ENCODE data around the gene KLHL25. TPM values are rescaled to one million over a fixed set of nuclear protein-coding genes. Genes with fewer than 3 reads are reported as not detected.

The KLHL25 gene
- total RNA-seq, 1 donor from 2014 or later = 16.4 TPM

DNA sequence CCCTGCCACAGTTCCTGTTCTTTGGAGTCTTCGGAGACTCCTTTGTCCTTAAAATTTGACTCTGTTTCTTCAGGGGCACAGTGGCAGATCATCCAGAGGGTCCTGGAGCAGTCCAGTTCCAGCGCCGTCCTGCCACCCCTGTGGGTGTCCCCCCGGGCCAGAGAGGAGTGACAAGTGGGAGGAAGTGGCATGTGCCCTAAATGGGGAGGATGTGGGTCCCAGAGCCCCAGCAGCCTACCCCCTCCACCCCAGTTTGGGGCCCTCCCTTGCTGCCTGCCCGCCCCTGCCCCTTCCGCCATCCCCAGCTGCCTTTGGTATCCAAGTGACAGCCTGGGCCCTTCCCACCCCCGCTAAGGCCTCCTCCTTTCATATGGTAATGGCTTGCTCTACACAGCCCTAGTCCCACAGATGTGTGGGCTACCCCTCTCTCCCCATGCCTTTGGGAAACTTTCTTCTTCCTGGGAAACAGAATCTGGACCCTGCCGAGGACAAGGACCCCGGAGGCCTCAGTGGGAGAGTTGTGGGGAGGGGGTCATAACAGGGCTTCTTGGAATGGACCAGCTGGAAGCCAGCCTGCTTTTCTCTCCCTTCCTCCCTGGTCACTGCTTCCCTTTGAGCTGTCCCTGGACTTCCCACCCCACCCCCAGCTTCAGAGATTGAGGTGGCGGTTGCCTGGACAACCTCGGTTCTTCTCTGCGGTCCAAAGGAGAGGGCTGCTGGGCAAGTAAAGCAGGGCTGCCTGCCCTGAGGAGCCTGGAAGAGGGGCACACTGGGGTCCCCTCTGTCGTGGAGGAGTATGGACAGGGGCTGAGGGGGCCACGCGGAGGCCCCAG is 43.2 kb downstream of the KLHL25 start:
- TF ChIP-seq, protein P1, sequence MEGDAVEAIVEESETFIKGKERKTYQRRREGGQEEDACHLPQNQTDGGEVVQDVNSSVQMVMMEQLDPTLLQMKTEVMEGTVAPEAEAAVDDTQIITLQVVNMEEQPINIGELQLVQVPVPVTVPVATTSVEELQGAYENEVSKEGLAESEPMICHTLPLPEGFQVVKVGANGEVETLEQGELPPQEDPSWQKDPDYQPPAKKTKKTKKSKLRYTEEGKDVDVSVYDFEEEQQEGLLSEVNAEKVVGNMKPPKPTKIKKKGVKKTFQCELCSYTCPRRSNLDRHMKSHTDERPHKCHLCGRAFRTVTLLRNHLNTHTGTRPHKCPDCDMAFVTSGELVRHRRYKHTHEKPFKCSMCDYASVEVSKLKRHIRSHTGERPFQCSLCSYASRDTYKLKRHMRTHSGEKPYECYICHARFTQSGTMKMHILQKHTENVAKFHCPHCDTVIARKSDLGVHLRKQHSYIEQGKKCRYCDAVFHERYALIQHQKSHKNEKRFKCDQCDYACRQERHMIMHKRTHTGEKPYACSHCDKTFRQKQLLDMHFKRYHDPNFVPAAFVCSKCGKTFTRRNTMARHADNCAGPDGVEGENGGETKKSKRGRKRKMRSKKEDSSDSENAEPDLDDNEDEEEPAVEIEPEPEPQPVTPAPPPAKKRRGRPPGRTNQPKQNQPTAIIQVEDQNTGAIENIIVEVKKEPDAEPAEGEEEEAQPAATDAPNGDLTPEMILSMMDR (IDR thresholded peaks at IDR 0.05; ENCODE audit: unreplicated experiment) = no peak
- Mint-ChIP-seq H3K9me3 (ENCODE audit: low read depth) (no peaks in the 10 kb centered on the region), H3K4me3 (ENCODE audit: low read depth) (no peak overlapping the region), H3K36me3 (ENCODE audit: insufficient read depth) (peaks cover 18% of the 10 kb centered on the region), H3K27ac (peak overlapping the region; percentile 41), H3K27me3 (no peaks in the 10 kb centered on the region), H3K4me1 (ENCODE audit: low read depth) (peaks cover 4% of the 10 kb centered on the region)
- DNase-seq (ENCODE audit: low spot score, unreplicated experiment) = no peak

DNA sequence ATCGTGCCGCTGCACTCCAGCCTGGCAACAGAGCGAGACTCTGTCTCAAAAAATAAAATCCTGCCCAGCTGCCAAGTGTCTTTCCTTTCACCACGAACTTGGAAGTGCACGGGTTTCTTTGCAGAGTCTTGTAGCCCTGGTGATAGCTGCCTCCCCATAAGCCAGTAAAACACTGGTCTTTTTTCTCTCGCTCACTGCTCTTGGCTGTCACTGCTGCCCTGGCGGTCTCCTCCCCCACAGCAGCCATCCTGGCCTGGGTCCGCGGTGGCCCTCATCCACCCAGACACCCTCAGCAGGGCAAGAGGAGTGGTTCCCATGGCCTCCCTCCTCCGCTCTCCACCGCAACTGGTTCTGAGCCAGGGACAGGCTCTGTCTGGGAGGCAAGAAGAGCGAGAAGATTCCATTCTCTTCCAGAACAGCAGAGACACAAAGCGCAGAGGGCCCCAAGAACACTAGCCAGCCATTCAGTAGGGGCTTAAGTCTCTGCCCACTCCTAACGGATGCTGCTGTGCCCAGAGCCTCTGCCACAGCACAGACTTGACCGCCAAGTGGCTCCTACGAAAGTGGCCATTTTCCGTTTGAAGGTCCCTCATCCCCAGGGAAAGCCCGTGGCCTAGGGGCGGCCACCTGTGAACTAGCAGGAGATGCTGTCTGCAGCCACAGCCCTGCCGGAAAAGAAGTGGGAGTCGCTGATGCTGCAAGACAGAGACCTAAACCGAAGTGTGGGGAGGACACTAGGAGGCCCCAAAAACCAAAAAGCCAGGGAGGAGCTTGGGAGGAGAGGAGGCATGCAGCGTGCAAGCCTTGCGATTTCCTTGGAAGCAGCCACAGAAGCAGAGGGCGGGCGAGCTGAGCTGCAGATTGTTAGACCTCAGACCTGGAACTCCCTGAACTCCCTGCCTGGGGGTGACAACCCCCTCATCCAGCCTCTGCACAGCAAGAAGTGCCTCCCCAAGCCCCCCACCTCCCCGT is 44.1 kb downstream of the KLHL25 start:
- Mint-ChIP-seq H3K36me3 (ENCODE audit: insufficient read depth) (peaks cover 24% of the 10 kb centered on the region), H3K27me3 (no peaks in the 10 kb centered on the region), H3K27ac (peak overlapping the region; percentile 29), H3K4me1 (ENCODE audit: low read depth) (peaks cover 4% of the 10 kb centered on the region), H3K4me3 (ENCODE audit: low read depth) (no peak overlapping the region), H3K9me3 (ENCODE audit: low read depth) (no peaks in the 10 kb centered on the region)
- no peak for DNase-seq (ENCODE audit: low spot score, unreplicated experiment)
- TF ChIP-seq, protein P1 (IDR thresholded peaks at IDR 0.05; ENCODE audit: unreplicated experiment) = no peak

DNA sequence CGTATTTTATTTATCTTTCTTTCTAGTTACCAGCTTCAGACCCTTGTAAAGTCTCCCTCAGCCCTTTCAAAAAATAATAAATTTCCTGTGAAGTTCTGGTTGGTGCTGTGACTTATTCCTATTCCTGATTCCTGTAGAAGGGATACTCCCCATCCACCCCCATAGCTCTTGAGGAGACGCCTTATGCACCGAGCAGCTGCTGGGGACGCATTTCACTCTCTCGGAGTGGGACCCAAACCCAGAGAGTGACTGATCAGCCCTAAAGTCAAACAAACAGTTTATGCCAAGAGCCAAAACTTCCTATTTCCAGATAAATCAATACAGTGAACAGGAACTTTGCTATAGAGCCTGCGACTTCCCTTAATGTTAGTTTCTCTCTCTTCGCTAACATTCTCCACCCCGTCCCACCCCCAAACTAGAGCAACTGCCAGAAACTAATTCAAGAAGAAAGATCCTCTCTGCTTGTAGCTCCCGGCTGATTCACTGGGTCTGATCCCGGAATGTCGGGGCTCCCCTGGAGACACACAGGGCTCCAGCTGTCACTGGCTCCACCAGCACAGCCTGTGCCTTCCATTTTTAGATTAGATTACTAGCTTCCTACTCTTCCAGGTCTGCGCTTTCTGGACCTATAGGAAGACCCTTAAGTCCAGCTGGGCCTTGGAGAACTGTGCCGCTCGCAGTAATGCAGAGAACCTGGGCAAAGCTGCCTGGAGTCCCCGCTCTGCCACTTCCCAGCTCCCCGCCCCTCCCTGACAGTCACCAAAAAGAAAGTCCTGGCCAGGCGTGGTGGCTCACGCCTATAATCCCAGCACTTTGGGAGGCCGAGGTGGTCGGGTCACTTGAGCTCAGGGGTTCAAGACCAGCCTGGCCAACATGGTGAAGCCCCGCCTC is 45.2 kb downstream of the KLHL25 start:
- DNase-seq (ENCODE audit: low spot score, unreplicated experiment) = no peak
- H3K4me1 Mint-ChIP-seq (ENCODE audit: low read depth) = peaks cover 4% of the 10 kb centered on the region
- TF ChIP-seq, protein P1 (IDR thresholded peaks at IDR 0.05; ENCODE audit: unreplicated experiment) = no peak

DNA sequence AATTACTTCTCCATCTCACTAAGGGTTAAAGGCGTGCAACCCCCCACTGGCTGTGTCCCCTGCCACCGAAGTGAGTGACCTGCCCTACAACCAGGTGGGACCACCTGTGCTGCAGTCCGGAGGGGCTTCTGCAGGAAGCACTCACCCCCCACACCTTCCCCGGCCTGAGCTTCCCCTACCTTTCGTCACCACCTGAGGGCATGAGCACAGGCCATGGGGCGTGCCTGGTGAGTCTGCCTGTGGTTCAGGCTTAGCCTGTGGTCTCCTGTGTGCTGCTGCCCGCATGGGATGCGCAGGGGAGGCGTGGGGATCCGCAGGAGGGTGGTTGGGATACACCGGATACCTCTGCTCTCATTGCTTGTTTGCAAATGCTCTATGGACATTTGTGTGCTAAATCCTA is 46.0 kb downstream of the KLHL25 start:
- no peak for DNase-seq (ENCODE audit: low spot score, unreplicated experiment)
- Mint-ChIP-seq H3K36me3 (ENCODE audit: insufficient read depth) (peaks cover 23% of the 10 kb centered on the region), H3K27ac (peak overlapping the region; percentile 83)

More for the DNA sequence above, 45.2 kb downstream of the KLHL25 start:
- no peaks in the 10 kb centered on the region for H3K27me3 Mint-ChIP-seq
- peak overlapping the region; percentile 60 for H3K27ac Mint-ChIP-seq
- H3K9me3 Mint-ChIP-seq (ENCODE audit: low read depth) = no peaks in the 10 kb centered on the region
- H3K36me3 Mint-ChIP-seq (ENCODE audit: insufficient read depth) = peaks cover 25% of the 10 kb centered on the region
- H3K4me3 Mint-ChIP-seq (ENCODE audit: low read depth) = no peak overlapping the region

More for the DNA sequence above, 46.0 kb downstream of the KLHL25 start:
- TF ChIP-seq, protein P1 (IDR thresholded peaks at IDR 0.05; ENCODE audit: unreplicated experiment) = no peak
- Mint-ChIP-seq H3K4me1 (ENCODE audit: low read depth) (peaks cover 4% of the 10 kb centered on the region), H3K4me3 (ENCODE audit: low read depth) (no peak overlapping the region), H3K27me3 (no peaks in the 10 kb centered on the region), H3K9me3 (ENCODE audit: low read depth) (no peaks in the 10 kb centered on the region)
